HG03103 (cell line): ENCODE data around the gene AP1S1.
"Not testable (repeated sequence)": the region's sequence is repeated elsewhere in the genome, so short reads cannot be mapped to it uniquely, and the experiment has no call there.

Experiments used
- ATAC-seq: cut with Tn5 transposase; IDR thresholded peaks from one replicate; pipeline ENCODE4 v1.9.1; 2021; ENCODE audit warnings: low read depth; ENCODE audit not compliant: unreplicated experiment

Gene AP1S1

GRCh38 chr7:101198476-101198875 is 44.2 kb downstream of the AP1S1 start:
- ATAC-seq = no peak

GRCh38 chr7:101199522-101199921 is 45.2 kb downstream of the AP1S1 start:
- ATAC-seq = not testable (repeated sequence)

- ATAC-seq = no peak
Observed at GRCh38 chr7:101200504-101200861, 46.2 kb downstream of the AP1S1 start.

- no peak for ATAC-seq
Observed at GRCh38 chr7:101200862-101201599, 46.8 kb downstream of the AP1S1 start, which contains the start of gene MOGAT3. Gene MOGAT3, minus strand, starts transcription at chr7:101201036. Its CDS starts 182 bp downstream, at chr7:101200854.

GRCh38 chr7:101201695-101202602 is 47.7 kb downstream of the AP1S1 start:
- ATAC-seq = no peak

- no peak for ATAC-seq
Observed at GRCh38 chr7:101202603-101202918, 48.3 kb downstream of the AP1S1 start.

- not testable (repeated sequence) for ATAC-seq
Observed at GRCh38 chr7:101203740-101204738, 49.8 kb downstream of the AP1S1 start.

DNA sequence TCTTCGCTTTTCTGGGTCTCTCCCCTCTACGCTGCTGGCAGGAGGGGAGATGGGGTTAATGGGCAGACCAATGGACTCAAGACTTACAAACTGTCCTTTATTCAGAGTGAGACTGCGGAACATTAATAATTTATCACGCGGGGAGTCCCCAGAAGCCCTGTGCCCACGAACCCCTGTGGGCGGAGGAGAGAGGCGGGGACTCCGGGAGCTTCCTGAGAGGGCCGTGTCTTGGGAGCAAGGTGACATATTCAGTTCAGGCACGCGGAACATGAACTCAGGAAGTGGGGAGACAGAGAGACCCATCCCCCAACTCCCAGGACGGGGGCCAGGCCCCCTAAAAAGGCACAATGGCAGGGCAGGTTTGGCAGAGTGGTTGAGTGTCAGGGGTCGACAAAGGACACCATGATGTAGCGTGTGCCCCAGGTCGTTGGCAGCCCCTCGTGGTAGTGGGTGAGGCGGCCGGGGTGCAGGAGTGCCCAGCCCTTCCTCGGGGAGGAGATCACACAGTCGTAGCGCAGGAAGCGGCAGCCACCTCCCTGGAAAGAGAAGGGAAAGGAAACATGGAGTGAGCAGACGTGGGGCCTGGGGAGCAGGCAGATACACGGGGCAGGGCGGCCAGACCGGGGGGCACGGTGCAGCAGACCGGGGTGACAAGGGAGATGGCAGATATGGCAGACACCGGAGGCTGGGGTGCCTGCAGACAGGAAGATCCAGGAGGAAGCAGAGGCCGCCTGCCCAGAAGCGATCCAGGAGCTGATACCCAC is 51.8 kb downstream of the AP1S1 start:
- ATAC-seq = no peak

DNA sequence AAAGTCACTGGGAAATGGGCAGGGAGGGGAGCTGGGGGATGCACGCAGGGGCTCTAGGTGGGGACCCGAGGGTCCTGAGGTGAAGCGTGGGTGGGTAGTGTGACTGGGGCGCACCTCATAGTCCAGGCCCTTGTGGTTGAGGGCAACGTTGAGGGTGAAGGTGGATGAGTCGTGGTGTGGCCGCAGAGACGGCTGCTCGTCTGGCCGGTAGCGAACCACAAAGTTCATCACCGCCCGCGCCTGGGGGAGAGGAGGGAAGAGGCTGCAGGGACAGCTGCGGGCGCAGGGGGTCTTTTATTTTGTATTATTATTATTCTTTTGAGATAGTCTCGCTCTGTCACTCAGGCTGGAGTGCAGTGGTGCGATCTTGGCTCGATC is 52.4 kb downstream of the AP1S1 start:
- no peak for ATAC-seq

GRCh38 chr7:101207459-101207858 is 53.2 kb downstream of the AP1S1 start:
- no peak for ATAC-seq

GRCh38 chr7:101208794-101209193 is 54.5 kb downstream of the AP1S1 start:
- no peak for ATAC-seq

- ATAC-seq = no peak
Observed at GRCh38 chr7:101210143-101210542, 55.9 kb downstream of the AP1S1 start.
